Esophagus squamous epithelium (tissue), 4 donors: ENCODE results near the gene RAP2A.

Experiments used
- CTCF ChIP-seq, 6 experiments: fragments of 450-650 bp in 4 of 6; fragments of 200-600 bp in 2 of 6; sonication (generic) in 2 of 6; IDR thresholded peaks; one replicate each; pipeline ENCODE4 v1.5.1; 2016 to 2019; ENCODE audit warnings: antibody characterized with exemption in 6 of 6, mild to moderate bottlenecking in 4 of 6, moderate library complexity in 4 of 6
- POLR2A ChIP-seq, 4 donors: fragments of 450-650 bp; IDR thresholded peaks; one replicate each; pipeline ENCODE4 v1.6.1; 2017; ENCODE audit warnings: antibody characterized with exemption in 4 of 4, mild to moderate bottlenecking in 4 of 4, moderate library complexity in 3 of 4

- TF ChIP-seq CTCF (IDR thresholded peaks at IDR 0.05) = no peak
- TF ChIP-seq POLR2A (IDR thresholded peaks at IDR 0.05) = no peak
Observed at GRCh38 chr13:97435323-97435722, 1.4 kb downstream of the RAP2A start.
